22Rv1 (cell line): ENCODE results near the gene TECPR2.
A peak's percentile ranks its signal among the peaks of the same experiment; 100 is the strongest.

Experiments used
- H3K27ac ChIP-seq: fragments of 450-650 bp; 2 replicates; pipeline ENCODE4 v1.5.1; 2017
- CTCF ChIP-seq: fragments of 450-650 bp; IDR thresholded peaks from 2 replicates; pipeline ENCODE4 v1.5.1; 2017; ENCODE audit warnings: mild to moderate bottlenecking
- ZFX ChIP-seq: fragments of 450-650 bp; IDR thresholded peaks from 2 replicates; pipeline ENCODE4 v1.6.1; 2017; ENCODE audit warnings: antibody characterized with exemption, borderline replicate concordance

Gene TECPR2

GRCh38 chr14:102362084-102362483 lies 657 bp upstream of the TECPR2 start:
- TF ChIP-seq CTCF (no peak), ZFX (no peak)
- peak overlapping the region; percentile 66 for H3K27ac ChIP-seq

- H3K27ac ChIP-seq = peak overlapping the region; percentile 66
- no peak for TF ChIP-seq CTCF
- no peak for TF ChIP-seq ZFX
Measured at GRCh38 chr14:102363182-102363943, 622 bp downstream of the TECPR2 start.

GRCh38 chr14:102370305-102370809 lies 7.6 kb downstream of the TECPR2 start:
- TF ChIP-seq ZFX = no peak
- no peak for TF ChIP-seq CTCF
- H3K27ac ChIP-seq = no peak overlapping the region

GRCh38 chr14:102371361-102371760 lies 8.6 kb downstream of the TECPR2 start:
- H3K27ac ChIP-seq = no peak overlapping the region
- TF ChIP-seq CTCF (no peak), ZFX (no peak)

- TF ChIP-seq CTCF = no peak
- TF ChIP-seq ZFX = no peak
- no peak overlapping the region for H3K27ac ChIP-seq
Measured at GRCh38 chr14:102373110-102373509, 10.4 kb downstream of the TECPR2 start.

- TF ChIP-seq CTCF (no peak), ZFX (no peak)
- H3K27ac ChIP-seq = no peak overlapping the region
Measured at GRCh38 chr14:102374264-102374663, 11.5 kb downstream of the TECPR2 start.

- H3K27ac ChIP-seq = no peak overlapping the region
- no peak for TF ChIP-seq CTCF
Measured at GRCh38 chr14:102375119-102375518, 12.4 kb downstream of the TECPR2 start.
